Panc1 (cell line): ENCODE data around the gene FAM8A1. TPM values are rescaled to one million over a fixed set of nuclear protein-coding genes. Genes with fewer than 3 reads are reported as not detected.
A peak's percentile ranks its signal among the peaks of the same experiment; 100 is the strongest.
"Not testable (repeated sequence)": the region's sequence is repeated elsewhere in the genome, so short reads cannot be mapped to it uniquely, and the experiment has no call there.

ENCODE experiments used
- ATAC-seq: fragments of 200-7000 bp; cut with Tn5 transposase; 2 replicates; pipeline ENCODE4 v1.9.1; 2020; ENCODE audit warnings: mild to moderate bottlenecking, moderate library complexity
- BruUV-seq: library from RNA; stranded (reverse); fragments of 400-500 nt; replicated peaks from 2 replicates; lab custom pipeline; 2021; lab: Mats Ljungman, UMichigan
- CTCF ChIA-PET: fragments of 300-600 bp; sonication (Branson Sonifier 250); formaldehyde crosslinking; loops from one replicate; lab custom pipeline; 2022; ENCODE audit warnings: antibody characterized with exemption; lab: Charles Lee
- POLR2A ChIA-PET: fragments of 300-600 bp; sonication (Branson Sonifier 250); formaldehyde crosslinking; loops from one replicate; lab custom pipeline; 2022; ENCODE audit warnings: antibody characterized with exemption; lab: Charles Lee
- DNase-seq: peaks from one replicate; pipeline ENCODE4 v3.0.0-alpha.2; 2010; ENCODE audit warnings: low read depth, low spot score
- H3K27ac ChIP-seq: 2 replicates; pipeline ENCODE4 v1.5.1; 2011; ENCODE audit warnings: mild to moderate bottlenecking, low read length, inconsistent platforms
- H3K27me3 ChIP-seq: fragments of 200-500 bp; sonication (Bioruptor generic); 2 replicates; pipeline ENCODE4 v1.6.0; 2014; ENCODE audit warnings: low read length, inconsistent platforms; ENCODE audit not compliant: control insufficient read depth, insufficient read depth
- H3K36me3 ChIP-seq: fragments of 200-500 bp; sonication (Bioruptor generic); 2 replicates; pipeline ENCODE4 v1.5.1; 2014; ENCODE audit warnings: inconsistent platforms, mild to moderate bottlenecking, low read length, moderate library complexity; ENCODE audit not compliant: control insufficient read depth, insufficient read depth
- H3K4me1 ChIP-seq: 2 replicates; pipeline ENCODE4 v1.5.1; 2011; ENCODE audit warnings: inconsistent platforms, mild to moderate bottlenecking, low read length, moderate library complexity; ENCODE audit not compliant: control insufficient read depth, insufficient read depth
- H3K4me3 ChIP-seq, 2 experiments: 2 replicates each; pipeline ENCODE4 v1.5.1; 2011 to 2012; ENCODE audit warnings: low read depth in 2 of 2, low read length in 2 of 2, mild to moderate bottlenecking in 2 of 2, inconsistent platforms in 1 of 2, moderate library complexity in 1 of 2
- H3K9me3 ChIP-seq: fragments of 200-500 bp; sonication (Bioruptor generic); 2 replicates; pipeline ENCODE4 v1.5.1; 2014; ENCODE audit warnings: low read depth, mild to moderate bottlenecking, inconsistent platforms, low read length, moderate library complexity; ENCODE audit not compliant: control insufficient read depth, insufficient read depth
- CTCF ChIP-seq: fragments of 450-650 bp; IDR thresholded peaks from 2 replicates; pipeline ENCODE4 v1.5.1; 2017; ENCODE audit warnings: mild to moderate bottlenecking
- POLR2AphosphoS5 ChIP-seq: IDR thresholded peaks from 2 replicates; pipeline ENCODE4 v1.6.1; 2012; ENCODE audit warnings: mild to moderate bottlenecking, low read depth, low read length, moderate library complexity
- REST ChIP-seq, 2 experiments: IDR thresholded peaks; 2 replicates each; pipeline ENCODE4 v1.6.1; 2011 to 2012; ENCODE audit warnings: low read depth in 2 of 2, control low read depth in 1 of 2, low read length in 1 of 2, mild to moderate bottlenecking in 1 of 2, moderate library complexity in 1 of 2; ENCODE audit not compliant: insufficient read depth in 1 of 2
- SIN3A ChIP-seq: IDR thresholded peaks from 2 replicates; pipeline ENCODE4 v1.6.1; 2012; ENCODE audit warnings: low read depth, mild to moderate bottlenecking, low read length, moderate library complexity, borderline replicate concordance; ENCODE audit not compliant: insufficient read depth
- TCF7L2 ChIP-seq: IDR thresholded peaks from 2 replicates; pipeline ENCODE4 v1.6.1; 2011; ENCODE audit warnings: mild to moderate bottlenecking, low read depth, low read length, inconsistent platforms
- in situ Hi-C: cut with HindIII; loops from 2 replicates; pipeline ENCODE4 v1.10.0; 2016; ENCODE audit warnings: low sequenced_read_pairs, low pct_unique_long_range_greater_than_20kb
- intact Hi-C: fragments of 100-400 bp; cut with micrococcal nuclease; formaldehyde crosslinking; loops from one replicate; pipeline ENCODE4 v1.10.0; 2022; ENCODE audit not compliant: unreplicated experiment
- total RNA-seq: library from RNA; stranded (reverse); gene quantifications from one replicate; pipeline ENCODE4 v1.2.1, GENCODE V29; 2021; ENCODE audit not compliant: unreplicated experiment

The FAM8A1 gene
- total RNA-seq, 1 experiment from 2014 or later: 9.3 TPM

- intact Hi-C loops (loop anchor here (10.0 kb wide), 2 partner anchors 186 to 296 kb away; partner anchors contain the start of genes CAP2 and RBM24), in situ Hi-C loops (no loop called here)
- DNase-seq (no peak), ATAC-seq (peak; percentile 89)
- BruUV-seq: no TSS peak
- Histone ChIP-seq H3K27me3 (no peaks in the 10 kb centered on the region), H3K4me1 (0 out of 2 replicates have a peak, but pooled peaks cover 3% of the 10 kb centered on the region), H3K27ac (peak overlapping the region; percentile 72), H3K36me3 (no peaks in the 10 kb centered on the region), H3K4me3 (peak overlapping the region; percentile 54 to 62), H3K9me3 (peaks cover 14% of the 10 kb centered on the region; the same call in 1 of the 2 replicates)
- CTCF ChIA-PET: interaction anchor here (0.6 to 0.9 kb wide), 2 partner anchors 11 to 583 kb away, joined by 3 read pairs; no protein-coding TSS in a partner anchor
- POLR2A ChIA-PET: no interaction called here
- TF ChIP-seq SIN3A (no peak), POLR2AphosphoS5 (no peak), TCF7L2 (peak; percentile 42; the same call in 1 of the 2 replicates), REST (IDR thresholded peaks at IDR 0.05; ENCODE audit: insufficient read depth in 1 of 2, low read depth in 2 of 2, low read length in 1 of 2) (no peak), CTCF (no peak)
Measured at GRCh38 chr6:17580518-17581048, 19.5 kb upstream of the FAM8A1 start.

DNA sequence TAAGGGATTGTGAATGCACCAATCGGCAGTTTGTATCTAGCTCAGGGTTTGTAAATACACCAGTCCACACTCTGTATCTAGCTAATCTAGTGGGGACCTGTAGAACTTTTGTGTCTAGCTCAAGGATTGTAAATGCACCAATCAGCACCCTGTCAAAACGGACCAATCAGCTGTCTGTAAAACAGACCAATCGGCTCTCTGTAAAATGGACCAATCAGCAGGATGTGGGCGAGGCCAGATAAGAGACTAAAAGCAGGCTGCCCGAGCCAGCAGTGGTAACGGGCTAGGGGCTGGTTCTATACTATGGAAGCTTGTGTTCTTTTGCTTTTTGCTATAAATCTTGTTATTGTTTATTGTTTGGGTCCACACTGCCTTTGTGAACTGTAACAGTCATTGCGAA is 18.8 kb upstream of the FAM8A1 start:
- H3K27ac ChIP-seq, BruUV-seq, H3K4me3 ChIP-seq, ATAC-seq, H3K27me3 ChIP-seq, H3K4me1 ChIP-seq, H3K36me3 ChIP-seq, DNase-seq, POLR2A ChIA-PET, in situ Hi-C loops: not testable (repeated sequence)
- CTCF ChIA-PET: interaction anchor here (0.9 kb wide), 1 partner anchor 10 kb away, joined by 3 read pairs; no protein-coding TSS in a partner anchor
- intact Hi-C loops: loop anchor here (10.0 kb wide), 2 partner anchors 186 to 296 kb away; partner anchors contain the start of genes CAP2 and RBM24
- peaks cover 14% of the 10 kb centered on the region; the same call in 1 of the 2 replicates for H3K9me3 ChIP-seq

- POLR2A ChIA-PET: no interaction called here
- H3K36me3 ChIP-seq: no peaks in the 10 kb centered on the region
- no peaks in the 10 kb centered on the region for H3K27me3 ChIP-seq
- CTCF ChIA-PET: interaction anchor here (0.6 to 1.0 kb wide), 10 partner anchors 88 to 469 kb away, joined by 3 to 11 read pairs (median 4); no protein-coding TSS in a partner anchor
- no peak overlapping the region; a peak in 1 of 4 replicates for H3K4me3 ChIP-seq
- in situ Hi-C loops (no loop called here), intact Hi-C loops (loop anchor here (1.0 to 10.0 kb wide), 3 partner anchors 189 to 428 kb away; partner anchors contain the start of genes CAP2 and RBM24)
- H3K4me1 ChIP-seq: 0 out of 2 replicates have a peak, but pooled peaks cover 3% of the 10 kb centered on the region
- no peaks in the 10 kb centered on the region for H3K9me3 ChIP-seq
- ATAC-seq (0 out of 2 replicates have a peak, but pooled peaks have one; percentile 3), DNase-seq (no peak)
- no TSS peak for BruUV-seq
- TF ChIP-seq SIN3A (no peak), CTCF (no peak), POLR2AphosphoS5 (no peak), REST (IDR thresholded peaks at IDR 0.05; ENCODE audit: insufficient read depth in 1 of 2, low read depth in 2 of 2, low read length in 1 of 2) (no peak), TCF7L2 (no peak)
- H3K27ac ChIP-seq: no peak overlapping the region
Measured at GRCh38 chr6:17583811-17584210, 16.3 kb upstream of the FAM8A1 start.
